Pancreas (tissue), 10 donors: ENCODE measurements around the gene DTL. TPM values are rescaled to one million over a fixed set of nuclear protein-coding genes. Genes with fewer than 3 reads are reported as not detected.

Experiments used
- ATAC-seq, 4 donors: fragments of 200-7000 bp; cut with Tn5 transposase; one replicate each; pipeline versions ENCODE4 v1.8.0 to v1.9.1; 2020; ENCODE audit warnings: mild to moderate bottlenecking in 4 of 4, moderate library complexity in 4 of 4
- DNase-seq, 6 donors: peaks; one replicate each; pipeline ENCODE4 v3.0.0-alpha.2; 2020
- FAIRE-seq: peaks from 2 replicates; lab custom pipeline; 2012; peaks lifted over from hg19 to GRCh38; lab: Jason Lieb, UNC
- H3K27ac ChIP-seq, 4 donors: fragments of 200-600 bp; sonication (generic); 1 replicate in 3 of 4; 2 replicates in 1 of 4; pipeline versions ENCODE4 v1.5.0 to v1.8.0; 2020
- H3K27me3 ChIP-seq, 4 donors: fragments of 200-600 bp; one replicate each; pipeline ENCODE4 v1.8.0; 2021
- H3K36me3 ChIP-seq, 3 donors: fragments of 200-600 bp; sonication (generic) in 1 of 3; one replicate each; pipeline versions ENCODE4 v1.5.0 to v1.8.0; 2020 to 2021
- H3K4me1 ChIP-seq, 3 donors: fragments of 200-600 bp; one replicate each; pipeline ENCODE4 v1.8.0; 2021
- H3K4me3 ChIP-seq, 4 donors: fragments of 200-600 bp; sonication (generic) in 2 of 4; one replicate each; pipeline versions ENCODE4 v1.5.0 to v1.8.0; 2020 to 2021
- H3K9me3 ChIP-seq, 4 donors: fragments of 200-600 bp; one replicate each; pipeline ENCODE4 v1.8.0; 2021
- WGBS, 2 donors: extraction: QIAGEN DNeasy Blood & Tissue Kit; methylation state at CpG; one replicate each; pipeline ENCODE4 v1.1.7; 2013; 5-methylcytosine and 5-hydroxymethylcytosine counted together
- intact Hi-C, 3 donors: fragments of 100-400 bp; cut with DNase I; formaldehyde crosslinking; loops; one replicate each; pipeline versions ENCODE4 v1.11.1 to v1.14.2; 2022
- polyA plus RNA-seq, 2 donors: library from polyadenylated mRNA; stranded (reverse); fragments of 200-250 nt; gene quantifications; one replicate each; pipeline ENCODE4 v1.2.3, GENCODE V29; 2013
- total RNA-seq, 6 donors: library from RNA; stranded (reverse); fragmentation: NEBNext Ultra II Directional in 4 of 6; extraction: Animal tissue kit (Norgen Biotek cat#: 25700) in 4 of 6; gene quantifications; one replicate each; pipeline versions ENCODE4 v1.2.1 to v1.2.4, GENCODE V29; 2021 to 2023
- TF ChIP-seq, protein P1 (sequence below), 4 donors: fragments of 200-600 bp; sonication (generic) in 3 of 4; IDR thresholded peaks; one replicate each; pipeline versions ENCODE4 v1.5.0 to v1.8.0; 2021; ENCODE audit warnings: antibody characterized with exemption in 4 of 4
- donor health status: healthy with polysubstance abuse.
- donor health status: DM: no; HTN: no; CAD: no; lungs with moderate emphysema.
- donor health status: DM: no; HTN: no; CAD: no.
- donor health status: control.
- donor health status: control.
- donor health status: Bipolar disorder and iron deficiency.
- donor health status: DM: yes; HTN: yes; CAD: no.
- donor health status: DM: no; HTN: no; CAD: no.
- donor health status: DM: no; HTN: no; CAD: no.
- donor health status: DM: yes; HTN: yes; CAD: no.

Gene DTL
- total and polyA plus RNA-seq, 8 donors, result 0.05 to 1.1 (median 0.49) TPM

DNA sequence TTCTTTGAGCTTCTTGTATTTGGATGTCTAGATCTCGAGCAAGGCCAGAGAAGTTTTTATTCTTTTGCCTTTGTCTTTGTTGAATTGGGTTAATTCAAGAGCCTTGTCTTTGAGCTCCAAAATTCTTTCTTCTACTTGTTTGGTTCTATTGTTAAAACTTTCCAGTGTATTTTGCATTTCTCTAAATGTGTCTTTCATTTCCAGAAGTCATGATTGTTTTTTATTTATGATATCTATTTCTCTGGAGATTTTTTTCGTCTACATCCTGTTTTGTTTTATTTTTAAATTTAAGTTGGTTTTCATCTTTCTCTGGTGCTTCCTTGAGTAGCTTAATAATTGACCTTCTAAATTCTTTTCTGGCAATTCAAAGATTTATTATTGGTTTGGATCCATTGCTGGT, 61.8 kb downstream of the DTL start:
- Histone ChIP-seq H3K27ac (no peak overlapping the region), H3K9me3 (no peaks in the 10 kb centered on the region), H3K36me3 (no peaks in the 10 kb centered on the region), H3K27me3 (no peaks in the 10 kb centered on the region), H3K4me1 (no peaks in the 10 kb centered on the region), H3K4me3 (no peak overlapping the region)
- intact Hi-C loops, result no loop called here
- ATAC-seq, result no peak
- peak; percentile 67 for FAIRE-seq
- TF ChIP-seq, protein P1, sequence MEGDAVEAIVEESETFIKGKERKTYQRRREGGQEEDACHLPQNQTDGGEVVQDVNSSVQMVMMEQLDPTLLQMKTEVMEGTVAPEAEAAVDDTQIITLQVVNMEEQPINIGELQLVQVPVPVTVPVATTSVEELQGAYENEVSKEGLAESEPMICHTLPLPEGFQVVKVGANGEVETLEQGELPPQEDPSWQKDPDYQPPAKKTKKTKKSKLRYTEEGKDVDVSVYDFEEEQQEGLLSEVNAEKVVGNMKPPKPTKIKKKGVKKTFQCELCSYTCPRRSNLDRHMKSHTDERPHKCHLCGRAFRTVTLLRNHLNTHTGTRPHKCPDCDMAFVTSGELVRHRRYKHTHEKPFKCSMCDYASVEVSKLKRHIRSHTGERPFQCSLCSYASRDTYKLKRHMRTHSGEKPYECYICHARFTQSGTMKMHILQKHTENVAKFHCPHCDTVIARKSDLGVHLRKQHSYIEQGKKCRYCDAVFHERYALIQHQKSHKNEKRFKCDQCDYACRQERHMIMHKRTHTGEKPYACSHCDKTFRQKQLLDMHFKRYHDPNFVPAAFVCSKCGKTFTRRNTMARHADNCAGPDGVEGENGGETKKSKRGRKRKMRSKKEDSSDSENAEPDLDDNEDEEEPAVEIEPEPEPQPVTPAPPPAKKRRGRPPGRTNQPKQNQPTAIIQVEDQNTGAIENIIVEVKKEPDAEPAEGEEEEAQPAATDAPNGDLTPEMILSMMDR (IDR thresholded peaks at IDR 0.05), result no peak
- WGBS, 2 donors, result 91 to 95% methylated on average over 2 of the region's 2 CpGs
- DNase-seq, result no peak

- 96% methylated on average over 9 of the region's 9 CpGs for WGBS, 2 donors
- TF ChIP-seq, protein P1 (IDR thresholded peaks at IDR 0.05), result no peak
- H3K9me3 ChIP-seq, result no peaks in the 10 kb centered on the region
- FAIRE-seq (no peak), DNase-seq (no peak), ATAC-seq (no peak)
- H3K27me3 ChIP-seq, result no peaks in the 10 kb centered on the region
- intact Hi-C loops, result no loop called here
- H3K4me3 ChIP-seq, result no peak overlapping the region
- H3K36me3 ChIP-seq, result no peaks in the 10 kb centered on the region
- H3K27ac ChIP-seq, result no peak overlapping the region
- no peaks in the 10 kb centered on the region for H3K4me1 ChIP-seq
These were observed 62.8 kb downstream of the DTL start for GRCh38 chr1:212098310-212098709.

DNA sequence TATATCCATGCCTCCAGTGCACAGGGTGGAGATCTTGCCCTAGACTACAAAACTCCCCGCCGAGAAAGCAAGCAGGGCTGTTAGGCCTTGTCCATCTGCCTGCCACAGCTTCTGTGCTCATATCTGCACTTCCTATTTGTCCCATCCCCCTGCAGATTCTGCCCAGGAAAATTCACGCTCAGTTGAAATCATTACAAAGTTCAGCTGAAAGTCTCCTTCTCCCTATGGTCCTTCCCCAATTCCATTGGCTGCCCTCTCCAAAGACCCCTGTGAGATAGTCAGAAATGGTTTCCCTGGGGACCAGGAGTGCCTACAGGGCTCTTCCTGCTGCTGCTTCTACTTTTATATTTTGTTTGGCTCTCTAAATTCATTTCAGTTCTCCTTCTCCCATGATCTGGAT, 63.2 kb downstream of the DTL start:
- WGBS, 2 donors, result 97 to 98% methylated on average over 3 of the region's 3 CpGs
- TF ChIP-seq, protein P1 (IDR thresholded peaks at IDR 0.05), result no peak
- intact Hi-C loops, result no loop called here
- no peak for FAIRE-seq
- H3K4me3 ChIP-seq, result no peak overlapping the region
- DNase-seq, result no peak
- no peaks in the 10 kb centered on the region for H3K9me3 ChIP-seq
- H3K4me1 ChIP-seq, result no peaks in the 10 kb centered on the region
- H3K36me3 ChIP-seq, result no peaks in the 10 kb centered on the region
- no peaks in the 10 kb centered on the region for H3K27me3 ChIP-seq
- ATAC-seq, result no peak
- H3K27ac ChIP-seq, result no peak overlapping the region

DNA sequence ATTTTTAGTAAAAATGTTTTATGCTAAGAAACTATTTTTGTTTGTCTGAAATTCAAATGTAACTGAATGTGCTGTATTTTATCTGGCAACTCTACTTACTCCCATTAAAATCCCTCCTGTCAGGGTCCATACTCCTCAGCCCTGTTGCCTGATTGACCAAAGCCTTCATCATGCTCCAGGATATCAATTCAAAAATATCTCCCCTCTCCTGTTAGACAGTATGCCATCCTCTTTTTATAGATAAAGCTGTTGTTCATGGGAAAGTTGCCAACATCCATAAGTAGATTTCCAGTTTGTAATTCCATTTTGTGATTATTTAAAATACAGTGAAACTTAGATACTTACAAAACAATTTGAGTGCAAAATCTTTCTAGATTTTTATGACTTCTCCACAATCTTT, 65.7 kb downstream of the DTL start:
- H3K27me3 ChIP-seq, result no peaks in the 10 kb centered on the region
- H3K36me3 ChIP-seq, result no peaks in the 10 kb centered on the region
- ATAC-seq (no peak), FAIRE-seq (no peak), DNase-seq (no peak)
- H3K9me3 ChIP-seq, result no peaks in the 10 kb centered on the region
- no peak overlapping the region for H3K4me3 ChIP-seq
- intact Hi-C loops, result no loop called here
- no peak overlapping the region for H3K27ac ChIP-seq
- H3K4me1 ChIP-seq, result peaks cover 0 to 3% (median 0%) of the 10 kb centered on the region in 3 donors
- TF ChIP-seq, protein P1 (IDR thresholded peaks at IDR 0.05), result no peak

DNA sequence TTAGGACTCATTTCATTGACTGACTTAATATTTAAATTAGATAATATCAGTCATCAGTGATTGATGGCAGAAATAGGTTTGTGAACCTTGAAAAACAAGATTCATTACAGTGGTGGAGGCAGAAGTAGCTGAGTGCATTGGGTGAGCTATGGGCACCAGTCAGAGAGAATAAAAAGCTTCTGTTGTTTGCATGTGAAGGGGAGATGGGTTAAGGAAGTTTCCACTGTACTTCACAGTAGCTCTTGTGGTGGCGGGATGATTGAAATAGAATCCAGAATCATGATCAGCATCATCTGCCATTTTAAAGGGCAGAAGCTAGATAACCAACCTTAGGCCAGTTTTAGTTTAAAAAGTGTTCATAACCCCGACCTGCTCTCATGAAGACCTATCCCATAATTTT, 66.2 kb downstream of the DTL start:
- DNase-seq, result no peak
- no peaks in the 10 kb centered on the region for H3K27me3 ChIP-seq
- 95 to 98% methylated on average over 2 of the region's 2 CpGs for WGBS, 2 donors
- no peak for FAIRE-seq
- intact Hi-C loops, result no loop called here
- H3K4me3 ChIP-seq, result no peak overlapping the region
- ATAC-seq, result no peak
- peaks cover 0 to 3% (median 0%) of the 10 kb centered on the region in 3 donors for H3K4me1 ChIP-seq
- no peaks in the 10 kb centered on the region for H3K9me3 ChIP-seq
- TF ChIP-seq, protein P1 (IDR thresholded peaks at IDR 0.05), result no peak
- no peaks in the 10 kb centered on the region for H3K36me3 ChIP-seq
- no peak overlapping the region for H3K27ac ChIP-seq
